Measurements from ENCODE around the gene PTPRN2.

DNA sequence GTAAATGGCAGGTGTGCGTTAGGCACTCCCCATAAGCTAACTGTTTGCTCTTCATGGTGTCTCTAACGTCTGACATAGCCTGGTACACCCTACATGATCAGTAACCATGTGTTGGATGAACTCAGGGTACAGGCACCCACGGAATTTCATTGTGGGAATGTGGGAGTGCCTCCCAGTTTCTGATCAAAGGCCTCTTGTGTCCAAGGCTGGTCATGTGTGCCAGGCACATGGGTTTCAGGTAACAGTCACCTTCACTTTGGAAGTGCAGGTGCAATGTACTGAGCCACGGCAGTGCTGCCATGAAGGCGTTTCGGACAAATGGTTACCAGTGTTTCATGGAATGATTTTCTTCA is 952.5 kb downstream of the PTPRN2 start:
- TF ChIP-seq, protein P1, sequence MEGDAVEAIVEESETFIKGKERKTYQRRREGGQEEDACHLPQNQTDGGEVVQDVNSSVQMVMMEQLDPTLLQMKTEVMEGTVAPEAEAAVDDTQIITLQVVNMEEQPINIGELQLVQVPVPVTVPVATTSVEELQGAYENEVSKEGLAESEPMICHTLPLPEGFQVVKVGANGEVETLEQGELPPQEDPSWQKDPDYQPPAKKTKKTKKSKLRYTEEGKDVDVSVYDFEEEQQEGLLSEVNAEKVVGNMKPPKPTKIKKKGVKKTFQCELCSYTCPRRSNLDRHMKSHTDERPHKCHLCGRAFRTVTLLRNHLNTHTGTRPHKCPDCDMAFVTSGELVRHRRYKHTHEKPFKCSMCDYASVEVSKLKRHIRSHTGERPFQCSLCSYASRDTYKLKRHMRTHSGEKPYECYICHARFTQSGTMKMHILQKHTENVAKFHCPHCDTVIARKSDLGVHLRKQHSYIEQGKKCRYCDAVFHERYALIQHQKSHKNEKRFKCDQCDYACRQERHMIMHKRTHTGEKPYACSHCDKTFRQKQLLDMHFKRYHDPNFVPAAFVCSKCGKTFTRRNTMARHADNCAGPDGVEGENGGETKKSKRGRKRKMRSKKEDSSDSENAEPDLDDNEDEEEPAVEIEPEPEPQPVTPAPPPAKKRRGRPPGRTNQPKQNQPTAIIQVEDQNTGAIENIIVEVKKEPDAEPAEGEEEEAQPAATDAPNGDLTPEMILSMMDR (IDR thresholded peaks at IDR 0.05) = no peak
- TF ChIP-seq POLR2A (IDR thresholded peaks at IDR 0.05) (no peak), POLR2AphosphoS5 (IDR thresholded peaks at IDR 0.05) (no peak)
